Small intestine (tissue), 7 donors: Measurements from ENCODE around the gene EIF2S2. TPM values are rescaled to one million over a fixed set of nuclear protein-coding genes. Genes with fewer than 3 reads are reported as not detected.

Experiments
- DNase-seq, 2 donors: peaks; one replicate each; pipeline versions ENCODE4 v3.0.0 to v3.0.0-alpha.2; 2013
- FAIRE-seq: peaks from 2 replicates; lab custom pipeline; 2012; peaks lifted over from hg19 to GRCh38; lab: Jason Lieb, UNC
- H3K27ac ChIP-seq, 3 donors: one replicate each; pipeline ENCODE4 v1.5.1; 2013; ENCODE audit warnings: low read length in 2 of 3, mild to moderate bottlenecking in 2 of 3, control low read depth in 1 of 3, inconsistent platforms in 1 of 3, low read depth in 1 of 3, moderate library complexity in 1 of 3
- H3K27me3 ChIP-seq, 3 donors: one replicate each; pipeline ENCODE4 v1.6.1; 2013; ENCODE audit warnings: low read length in 3 of 3, inconsistent platforms in 1 of 3; ENCODE audit not compliant: control insufficient read depth in 3 of 3, insufficient read depth in 3 of 3
- H3K36me3 ChIP-seq, 3 donors: one replicate each; pipeline ENCODE4 v1.6.1; 2013; ENCODE audit warnings: low read length in 3 of 3, inconsistent platforms in 1 of 3, low read depth in 1 of 3, mild to moderate bottlenecking in 1 of 3, moderate library complexity in 1 of 3; ENCODE audit not compliant: control insufficient read depth in 3 of 3, insufficient read depth in 2 of 3
- H3K4me1 ChIP-seq, 3 donors: one replicate each; pipeline ENCODE4 v1.6.1; 2013; ENCODE audit warnings: low read length in 2 of 3, inconsistent platforms in 1 of 3, low read depth in 1 of 3, mild to moderate bottlenecking in 1 of 3, moderate library complexity in 1 of 3; ENCODE audit not compliant: control insufficient read depth in 3 of 3, insufficient read depth in 2 of 3
- H3K4me3 ChIP-seq, 3 donors: one replicate each; pipeline ENCODE4 v1.5.1; 2013; ENCODE audit warnings: low read length in 3 of 3, control low read depth in 1 of 3, inconsistent platforms in 1 of 3, low read depth in 1 of 3, mild to moderate bottlenecking in 1 of 3, moderate library complexity in 1 of 3
- H3K9me3 ChIP-seq, 2 donors: one replicate each; pipeline ENCODE4 v1.6.1; 2013; ENCODE audit warnings: low read depth in 1 of 2, low read length in 1 of 2; ENCODE audit not compliant: control insufficient read depth in 2 of 2, insufficient read depth in 1 of 2
- WGBS, 3 donors: extraction: QIAGEN DNeasy Blood & Tissue Kit; methylation state at CpG; one replicate each; pipeline ENCODE4 v1.1.7; 2013; 5-methylcytosine and 5-hydroxymethylcytosine counted together
- polyA plus RNA-seq, 4 donors: library from polyadenylated mRNA; stranded (reverse) in 3 of 4; unstranded in 1 of 4; fragments of 200-250 nt in 3 of 4; fragments of 120-200 nt in 1 of 4; gene quantifications; one replicate each; pipeline versions ENCODE4 v1.2.1 to v1.2.3, GENCODE V29; 2013
- donor health status: healthy with polysubstance abuse.
- donor health status: control.
- donor health status: control.
- donor health status: Bipolar disorder and iron deficiency.
- donor health status: healthy.

The EIF2S2 gene
- polyA plus RNA-seq, 4 donors: 41.4 to 93.5 (median 55.3) TPM

GRCh38 chr20:34047010-34047687, 64.9 kb downstream of the EIF2S2 start:
- H3K9me3 ChIP-seq: no peaks in the 10 kb centered on the region
- DNase-seq (no peak), FAIRE-seq (no peak)
- WGBS, 3 donors: 97 to 99% (median 99%) methylated on average over 7 of the region's 7 CpGs
- H3K27ac ChIP-seq: peak overlapping the region in 1 of 3 donors; percentile 41
- H3K36me3 ChIP-seq: peaks cover 0 to 15% (median 2%) of the 10 kb centered on the region in 3 donors
- H3K4me3 ChIP-seq: no peak overlapping the region
- H3K4me1 ChIP-seq: peaks cover 10 to 36% (median 30%) of the 10 kb centered on the region in 3 donors
- no peaks in the 10 kb centered on the region for H3K27me3 ChIP-seq

GRCh38 chr20:34045930-34046725, 65.9 kb downstream of the EIF2S2 start:
- DNase-seq (peak; percentile 42 to 68), FAIRE-seq (no peak)
- no peaks in the 10 kb centered on the region for H3K9me3 ChIP-seq
- H3K36me3 ChIP-seq: peaks cover 0 to 20% (median 2%) of the 10 kb centered on the region in 3 donors
- no peak overlapping the region for H3K4me3 ChIP-seq
- H3K4me1 ChIP-seq: peaks cover 15 to 44% (median 31%) of the 10 kb centered on the region in 3 donors
- H3K27me3 ChIP-seq: no peaks in the 10 kb centered on the region
- 66 to 84% (median 71%) methylated on average over 5 of the region's 5 CpGs for WGBS, 3 donors
- H3K27ac ChIP-seq: peak overlapping the region in 1 of 3 donors; percentile 61

- Histone ChIP-seq H3K36me3 (peaks cover 0 to 20% (median 2%) of the 10 kb centered on the region in 3 donors), H3K27me3 (no peaks in the 10 kb centered on the region), H3K27ac (peak overlapping the region in 1 of 3 donors; percentile 61), H3K4me3 (no peak overlapping the region), H3K4me1 (peaks cover 20 to 52% (median 35%) of the 10 kb centered on the region in 3 donors), H3K9me3 (no peaks in the 10 kb centered on the region)
- peak; percentile 45 to 74 for DNase-seq
- 8 to 24% (median 13%) methylated on average over 2 of the region's 2 CpGs for WGBS, 3 donors
- no peak for FAIRE-seq
Measured at GRCh38 chr20:34045294-34045693, 66.7 kb downstream of the EIF2S2 start.

DNA sequence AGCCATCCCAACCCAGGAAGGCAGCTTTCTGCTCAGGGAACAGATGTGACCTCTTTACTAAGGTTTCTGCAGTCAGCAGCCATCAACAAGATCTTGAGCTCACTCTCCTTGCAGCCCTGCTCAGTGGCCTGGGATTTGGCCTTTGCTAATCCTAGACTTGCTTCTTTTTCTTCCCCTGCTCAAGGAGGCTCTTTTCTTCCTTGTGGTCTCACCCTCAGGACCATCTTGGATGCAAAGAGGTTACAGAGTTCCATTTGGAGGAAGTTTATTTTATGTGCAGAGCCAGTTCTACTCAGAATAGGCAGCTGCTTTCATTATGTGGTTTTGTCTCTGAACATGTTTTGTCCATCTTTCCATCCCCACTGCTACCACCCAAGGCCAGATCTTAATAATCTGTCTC, 69.0 kb downstream of the EIF2S2 start:
- Histone ChIP-seq H3K36me3 (peaks cover 0 to 20% (median 1%) of the 10 kb centered on the region in 3 donors), H3K27me3 (no peaks in the 10 kb centered on the region), H3K27ac (peak overlapping the region in 1 of 3 donors; percentile 17), H3K4me1 (peaks cover 28 to 67% (median 42%) of the 10 kb centered on the region in 3 donors), H3K9me3 (no peaks in the 10 kb centered on the region), H3K4me3 (no peak overlapping the region)
- FAIRE-seq (no peak), DNase-seq (no peak)

- WGBS, 3 donors: 69 to 74% (median 74%) methylated on average over 4 of the region's 4 CpGs
- FAIRE-seq (no peak), DNase-seq (no peak)
- peaks cover 0 to 16% (median 0%) of the 10 kb centered on the region in 3 donors for H3K36me3 ChIP-seq
- H3K27ac ChIP-seq: no peak overlapping the region
- peaks cover 33 to 70% (median 48%) of the 10 kb centered on the region in 3 donors for H3K4me1 ChIP-seq
- no peaks in the 10 kb centered on the region for H3K9me3 ChIP-seq
- no peak overlapping the region for H3K4me3 ChIP-seq
- no peaks in the 10 kb centered on the region for H3K27me3 ChIP-seq
Measured at GRCh38 chr20:34042262-34042661, 69.8 kb downstream of the EIF2S2 start.

DNA sequence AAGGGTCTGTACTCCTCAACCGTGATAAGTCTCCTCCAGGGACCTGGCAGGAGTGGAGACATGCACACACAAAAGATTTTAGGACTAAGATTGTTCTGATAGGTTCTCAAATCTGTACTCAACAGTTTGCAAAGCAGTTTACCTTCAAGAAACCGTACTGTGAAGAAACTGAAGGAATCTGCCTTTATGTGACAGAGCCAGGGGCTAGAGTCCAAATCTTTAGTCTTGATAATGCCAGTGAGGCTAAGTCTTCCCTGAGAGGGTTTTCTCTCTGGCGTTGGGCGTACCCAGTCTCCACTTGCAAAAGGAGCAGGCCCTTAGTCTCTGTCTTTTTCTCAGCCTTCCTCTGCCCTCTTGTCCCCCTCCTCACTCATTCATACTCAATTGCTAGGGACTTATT, 70.8 kb downstream of the EIF2S2 start:
- FAIRE-seq (no peak), DNase-seq (peak; percentile 48 to 52)
- H3K36me3 ChIP-seq: peaks cover 0 to 12% (median 0%) of the 10 kb centered on the region in 3 donors
- peaks cover 37 to 65% (median 51%) of the 10 kb centered on the region in 3 donors for H3K4me1 ChIP-seq
- H3K4me3 ChIP-seq: no peak overlapping the region
- no peaks in the 10 kb centered on the region for H3K9me3 ChIP-seq
- 34 to 63% (median 42%) methylated on average over 4 of the region's 4 CpGs for WGBS, 3 donors
- no peaks in the 10 kb centered on the region for H3K27me3 ChIP-seq
- peak overlapping the region in 2 of 3 donors; percentile 24 to 69 for H3K27ac ChIP-seq

DNA sequence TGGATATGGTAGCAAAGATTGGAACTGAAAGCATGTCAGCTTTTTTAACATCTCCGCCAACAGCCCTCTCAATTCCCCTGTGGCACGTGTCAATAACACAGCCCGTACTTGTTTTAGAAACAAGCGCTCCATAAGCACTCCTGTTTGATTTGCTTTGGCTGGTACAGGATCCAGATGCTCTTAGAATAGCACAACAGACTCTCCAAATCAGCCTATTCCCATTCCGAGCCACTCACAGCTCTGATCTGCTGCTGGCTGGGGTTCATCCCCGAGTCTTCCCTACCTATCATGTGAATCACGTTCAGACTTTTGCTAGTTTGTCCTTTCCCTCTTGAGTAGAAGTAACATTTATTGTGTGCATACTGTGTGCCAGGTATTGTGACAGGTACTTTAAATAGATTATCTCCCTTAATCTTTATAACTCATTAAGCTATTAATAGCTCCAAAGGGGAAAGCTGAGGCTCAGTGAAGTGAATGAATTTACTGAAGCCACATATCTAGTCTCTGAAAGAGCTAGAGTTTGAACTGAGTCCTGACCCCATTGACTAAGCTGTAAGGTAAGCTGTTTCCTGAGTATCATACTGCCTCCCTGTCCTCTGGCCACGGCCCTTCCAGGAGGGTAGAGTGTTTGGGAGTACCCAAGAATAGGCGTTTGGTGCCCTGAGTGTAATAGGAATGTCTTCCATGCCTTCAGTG, 71.6 kb downstream of the EIF2S2 start:
- FAIRE-seq: no peak

More for the DNA sequence above, 71.6 kb downstream of the EIF2S2 start:
- Histone ChIP-seq H3K36me3 (peaks cover 0 to 12% (median 0%) of the 10 kb centered on the region in 3 donors), H3K9me3 (no peaks in the 10 kb centered on the region), H3K27me3 (no peaks in the 10 kb centered on the region), H3K27ac (peak overlapping the region; percentile 14 to 69 (median 64)), H3K4me3 (no peak overlapping the region), H3K4me1 (peaks cover 35 to 57% (median 46%) of the 10 kb centered on the region in 3 donors)
- WGBS, 3 donors: 42 to 64% (median 56%) methylated on average over 9 of the region's 9 CpGs
- peak; percentile 47 to 75 for DNase-seq
